Fibroblast of gingiva (primary cell): ENCODE results near the gene TUBA3D.
"Not testable (repeated sequence)": the region's sequence is repeated elsewhere in the genome, so short reads cannot be mapped to it uniquely, and the experiment has no call there.

Experiments
- DNase-seq: peaks from one replicate; pipeline ENCODE4 v3.0.0-alpha.2; 2011; ENCODE audit warnings: low read depth

Gene TUBA3D

GRCh38 chr2:131514408-131515166, 38.7 kb downstream of the TUBA3D start:
- DNase-seq: not testable (repeated sequence)

- not testable (repeated sequence) for DNase-seq
Observed at GRCh38 chr2:131515235-131515634, 39.3 kb downstream of the TUBA3D start.

- no peak for DNase-seq
Observed at GRCh38 chr2:131516011-131516410, 40.1 kb downstream of the TUBA3D start.

- DNase-seq: not testable (repeated sequence)
Observed at GRCh38 chr2:131516621-131517020, 40.7 kb downstream of the TUBA3D start.

GRCh38 chr2:131517106-131517831, 41.4 kb downstream of the TUBA3D start:
- no peak for DNase-seq

- DNase-seq: not testable (repeated sequence)
Observed at GRCh38 chr2:131517856-131518255, 41.9 kb downstream of the TUBA3D start.

- not testable (repeated sequence) for DNase-seq
Observed at GRCh38 chr2:131518531-131518930, 42.6 kb downstream of the TUBA3D start.

GRCh38 chr2:131519466-131519865, 43.5 kb downstream of the TUBA3D start:
- DNase-seq: no peak

- DNase-seq: not testable (repeated sequence)
Observed at GRCh38 chr2:131519871-131520470, 44.1 kb downstream of the TUBA3D start.

- no peak for DNase-seq
Observed at GRCh38 chr2:131520526-131520925, 44.6 kb downstream of the TUBA3D start.

- not testable (repeated sequence) for DNase-seq
Observed at GRCh38 chr2:131521524-131521923, 45.6 kb downstream of the TUBA3D start.

GRCh38 chr2:131521961-131522781, 46.3 kb downstream of the TUBA3D start:
- no peak for DNase-seq

GRCh38 chr2:131525256-131525655, 49.3 kb downstream of the TUBA3D start:
- DNase-seq: not testable (repeated sequence)

GRCh38 chr2:131527131-131528001, 51.4 kb downstream of the TUBA3D start, which contains the start of gene CCDC74A:
CCDC74A (plus strand) TSS chr2:131527888; CDS start chr2:131527971, 83 bp downstream.
- DNase-seq: peak; percentile 49

- not testable (repeated sequence) for DNase-seq
Observed at GRCh38 chr2:131528981-131529863, 53.3 kb downstream of the TUBA3D start.

- DNase-seq: not testable (repeated sequence)
Observed at GRCh38 chr2:131529864-131530445, 54.0 kb downstream of the TUBA3D start.

- not testable (repeated sequence) for DNase-seq
Observed at GRCh38 chr2:131530626-131531344, 54.9 kb downstream of the TUBA3D start.

GRCh38 chr2:131531547-131532185, 55.7 kb downstream of the TUBA3D start:
- not testable (repeated sequence) for DNase-seq
